NT2/D1 (cell line): Measurements from ENCODE around the gene ZNF273.

Experiments used
- DNase-seq: peaks from one replicate; pipeline ENCODE4 v3.0.0-alpha.2; 2011; ENCODE audit warnings: low read depth, low spot score
- H3K27me3 ChIP-seq: 2 replicates; pipeline ENCODE4 v1.6.0; 2011; ENCODE audit warnings: mild to moderate bottlenecking; ENCODE audit not compliant: insufficient read length, insufficient read depth
- H3K36me3 ChIP-seq: 2 replicates; pipeline ENCODE4 v1.6.1; 2011; ENCODE audit warnings: mild to moderate bottlenecking, low read length, mixed read lengths; ENCODE audit not compliant: insufficient read depth, insufficient read length
- H3K4me1 ChIP-seq: 2 replicates; pipeline ENCODE4 v1.5.1; 2011; ENCODE audit not compliant: insufficient read depth, insufficient read length
- H3K4me3 ChIP-seq: 2 replicates; pipeline ENCODE4 v1.5.1; 2011; ENCODE audit warnings: low read depth; ENCODE audit not compliant: insufficient read length
- H3K9ac ChIP-seq: 2 replicates; pipeline ENCODE4 v1.6.0; 2011; ENCODE audit warnings: low read depth; ENCODE audit not compliant: insufficient read length
- H3K9me3 ChIP-seq: 2 replicates; pipeline ENCODE4 v1.5.1; 2011; ENCODE audit warnings: mild to moderate bottlenecking, low read length; ENCODE audit not compliant: insufficient read depth
- SUZ12 ChIP-seq: IDR thresholded peaks from 2 replicates; pipeline ENCODE4 v1.6.1; 2011; ENCODE audit not compliant: insufficient read length, insufficient read depth; ENCODE audit errors: extremely low read depth
- YY1 ChIP-seq: IDR thresholded peaks from 2 replicates; pipeline ENCODE4 v1.6.1; 2011; ENCODE audit not compliant: insufficient read length, insufficient read depth
- ZNF274 ChIP-seq: IDR thresholded peaks from 2 replicates; pipeline ENCODE4 v1.6.1; 2011; ENCODE audit warnings: mild to moderate bottlenecking, low read depth, low read length

Gene ZNF273

GRCh38 chr7:64877714-64878610, 25.1 kb upstream of the ZNF273 start:
- H3K36me3 ChIP-seq, result no peaks in the 10 kb centered on the region
- no peak for DNase-seq
- H3K27me3 ChIP-seq, result peaks cover 31% of the 10 kb centered on the region
- peak overlapping the region; percentile 19 for H3K4me3 ChIP-seq
- no peak for TF ChIP-seq SUZ12
- no peak for TF ChIP-seq ZNF274
- no peak for TF ChIP-seq YY1
- H3K9me3 ChIP-seq, result peaks cover 29% of the 10 kb centered on the region; the same call in 1 of the 2 replicates
- H3K9ac ChIP-seq, result peak overlapping the region; percentile 26
- H3K4me1 ChIP-seq, result peaks cover 14% of the 10 kb centered on the region

GRCh38 chr7:64878684-64879083, 24.4 kb upstream of the ZNF273 start:
- no peak for TF ChIP-seq SUZ12

DNA sequence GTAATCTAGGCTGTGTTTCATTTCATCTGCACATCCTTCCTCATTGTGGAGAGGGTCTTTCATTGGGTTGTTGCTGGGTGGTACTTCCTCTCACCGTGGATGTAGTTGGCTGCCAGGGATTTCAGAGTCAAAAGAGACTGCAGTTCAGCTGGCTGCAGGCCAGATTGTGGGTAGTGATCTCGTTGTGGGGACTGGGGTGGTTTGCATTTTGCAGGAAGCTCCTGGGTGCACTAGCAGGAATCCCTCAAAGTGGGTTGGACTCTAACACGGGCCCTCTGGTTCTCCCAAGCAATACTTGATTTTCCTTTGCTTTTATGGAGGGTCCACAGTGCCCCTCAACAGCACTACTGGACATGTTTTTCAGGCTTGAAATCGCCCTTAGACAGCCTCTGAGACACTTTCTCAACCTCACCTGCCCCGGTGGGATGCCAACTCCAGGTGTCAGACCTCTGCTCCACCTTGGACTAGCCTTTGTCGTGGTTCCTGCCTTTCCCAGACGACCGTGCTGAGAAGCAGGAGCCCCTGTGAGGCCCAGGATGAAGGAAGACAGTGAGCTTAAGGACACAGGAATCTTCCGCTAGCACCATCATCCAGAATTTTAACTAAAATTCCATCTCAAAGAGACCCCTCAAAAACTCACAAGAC, 23.9 kb upstream of the ZNF273 start:
- DNase-seq, result no peak
- Histone ChIP-seq H3K9ac (no peak overlapping the region), H3K27me3 (peaks cover 42% of the 10 kb centered on the region)

More at GRCh38 chr7:64878684-64879083, 24.4 kb upstream of the ZNF273 start:
- no peak overlapping the region for H3K9ac ChIP-seq
- peaks cover 14% of the 10 kb centered on the region for H3K4me1 ChIP-seq
- peaks cover 38% of the 10 kb centered on the region for H3K27me3 ChIP-seq
- no peak for DNase-seq
- peaks cover 36% of the 10 kb centered on the region; the same call in 1 of the 2 replicates for H3K9me3 ChIP-seq
- no peak overlapping the region for H3K4me3 ChIP-seq
- no peaks in the 10 kb centered on the region for H3K36me3 ChIP-seq

DNA sequence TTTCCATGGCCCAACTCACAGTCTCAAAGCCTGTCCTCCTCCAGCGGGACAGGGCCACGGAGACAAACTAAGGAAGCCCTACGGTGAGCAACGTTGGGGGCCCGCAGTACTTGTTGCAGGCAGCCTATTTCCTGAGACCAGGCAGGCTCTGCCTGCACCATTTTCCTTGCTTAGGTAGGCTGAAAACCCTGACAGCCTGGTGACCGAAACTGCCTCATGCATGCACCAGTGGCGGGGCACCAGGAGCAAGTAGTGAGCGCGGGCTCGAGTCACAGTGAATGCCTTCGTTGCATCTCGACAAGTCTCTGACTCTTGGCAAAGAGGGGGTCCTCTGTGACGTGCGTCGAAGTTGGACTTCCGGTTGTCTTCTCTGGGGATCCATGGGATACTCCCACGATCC, 23.3 kb upstream of the ZNF273 start:
- Histone ChIP-seq H3K27me3 (peaks cover 42% of the 10 kb centered on the region), H3K4me3 (no peak overlapping the region), H3K4me1 (peaks cover 14% of the 10 kb centered on the region), H3K9me3 (peaks cover 36% of the 10 kb centered on the region; the same call in 1 of the 2 replicates), H3K36me3 (no peaks in the 10 kb centered on the region), H3K9ac (no peak overlapping the region)
- no peak for DNase-seq
- TF ChIP-seq ZNF274 (no peak), SUZ12 (no peak), YY1 (no peak)

More for the DNA sequence above, 23.9 kb upstream of the ZNF273 start:
- Histone ChIP-seq H3K4me3 (no peak overlapping the region), H3K4me1 (peaks cover 14% of the 10 kb centered on the region), H3K36me3 (no peaks in the 10 kb centered on the region), H3K9me3 (peaks cover 36% of the 10 kb centered on the region; the same call in 1 of the 2 replicates)
- TF ChIP-seq YY1 (no peak), SUZ12 (no peak), ZNF274 (no peak)

DNA sequence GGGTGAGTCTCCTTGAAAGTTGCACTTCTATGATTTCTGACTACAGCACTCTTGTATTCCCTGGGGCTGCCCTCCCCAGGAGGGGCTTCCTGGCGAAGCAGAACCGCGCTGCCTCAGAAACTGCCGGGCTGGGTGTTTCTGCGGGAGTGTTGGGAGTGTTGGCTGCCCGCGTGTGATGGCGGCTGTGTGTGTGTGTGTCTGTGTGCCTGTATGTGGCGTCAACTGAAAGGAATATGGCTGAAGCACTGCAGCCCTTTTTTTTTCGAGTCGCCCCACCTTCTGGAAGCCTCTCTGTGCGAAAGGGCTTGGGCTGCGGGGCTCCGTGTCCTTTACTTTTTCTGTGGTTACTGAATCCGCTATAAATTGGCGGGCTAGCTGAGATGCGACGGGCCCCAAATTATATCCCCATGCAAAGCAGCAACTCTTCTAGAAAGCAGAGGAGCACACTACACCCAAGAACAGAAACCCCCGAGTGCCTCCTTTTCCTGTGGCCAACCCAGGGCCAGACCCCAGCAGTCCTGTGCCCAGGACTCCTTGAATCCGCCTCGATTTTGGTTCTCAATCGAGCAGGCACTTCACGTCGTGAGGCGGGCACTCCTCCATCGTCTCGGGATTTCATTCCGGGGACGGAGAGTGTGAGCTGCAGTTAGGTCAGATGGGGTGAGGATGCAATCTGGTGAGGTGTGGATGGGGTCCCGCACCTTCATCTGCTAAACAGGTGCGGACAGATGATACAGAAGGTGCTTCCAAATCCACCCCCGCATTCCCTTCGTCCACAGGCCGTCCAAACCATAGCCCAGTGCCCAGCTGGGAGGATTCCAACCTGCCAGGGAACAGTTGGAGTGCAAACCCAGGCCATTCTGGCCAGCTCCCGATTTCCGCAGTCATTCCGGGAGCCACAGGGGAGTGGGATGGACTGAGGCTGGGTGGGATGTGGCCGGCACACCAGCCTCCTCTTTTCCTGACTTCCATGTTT, 22.5 kb upstream of the ZNF273 start:
- H3K9me3 ChIP-seq, result peaks cover 31% of the 10 kb centered on the region; the same call in 1 of the 2 replicates
- no peak for DNase-seq
- H3K4me3 ChIP-seq, result no peak overlapping the region
- H3K27me3 ChIP-seq, result peaks cover 40% of the 10 kb centered on the region
- TF ChIP-seq YY1 (no peak), ZNF274 (no peak), SUZ12 (no peak)
- no peaks in the 10 kb centered on the region for H3K36me3 ChIP-seq
- no peak overlapping the region for H3K9ac ChIP-seq
- peaks cover 14% of the 10 kb centered on the region for H3K4me1 ChIP-seq

GRCh38 chr7:64881461-64882287, 21.4 kb upstream of the ZNF273 start:
- peaks cover 14% of the 10 kb centered on the region for H3K4me1 ChIP-seq
- TF ChIP-seq SUZ12 (no peak), YY1 (no peak), ZNF274 (no peak)
- DNase-seq, result no peak
- H3K9me3 ChIP-seq, result peaks cover 31% of the 10 kb centered on the region; the same call in 1 of the 2 replicates
- no peak overlapping the region for H3K4me3 ChIP-seq
- H3K36me3 ChIP-seq, result no peaks in the 10 kb centered on the region
- peaks cover 30% of the 10 kb centered on the region for H3K27me3 ChIP-seq
- H3K9ac ChIP-seq, result peak overlapping the region; percentile 33
